Gastroesophageal sphincter (tissue), 3 donors: Measurements from ENCODE around the gene RGL1.

Experiments used
- EP300 ChIP-seq: sonication (generic); formaldehyde crosslinking; IDR thresholded peaks from one replicate; pipeline ENCODE4 v1.6.1; 2017; ENCODE audit warnings: antibody characterized with exemption, mild to moderate bottlenecking
- POLR2A ChIP-seq, 2 donors: fragments of 450-650 bp; IDR thresholded peaks; one replicate each; pipeline ENCODE4 v1.6.1; 2017; ENCODE audit warnings: antibody characterized with exemption in 2 of 2, mild to moderate bottlenecking in 2 of 2, moderate library complexity in 1 of 2
- TF ChIP-seq, protein P1 (sequence below), 4 experiments: fragments of 200-600 bp in 2 of 4; fragments of 450-650 bp in 2 of 4; sonication (generic) in 1 of 4; IDR thresholded peaks; one replicate each; pipeline ENCODE4 v1.5.1; 2017 to 2019; ENCODE audit warnings: antibody characterized with exemption in 4 of 4, mild to moderate bottlenecking in 2 of 4, moderate library complexity in 2 of 4

DNA sequence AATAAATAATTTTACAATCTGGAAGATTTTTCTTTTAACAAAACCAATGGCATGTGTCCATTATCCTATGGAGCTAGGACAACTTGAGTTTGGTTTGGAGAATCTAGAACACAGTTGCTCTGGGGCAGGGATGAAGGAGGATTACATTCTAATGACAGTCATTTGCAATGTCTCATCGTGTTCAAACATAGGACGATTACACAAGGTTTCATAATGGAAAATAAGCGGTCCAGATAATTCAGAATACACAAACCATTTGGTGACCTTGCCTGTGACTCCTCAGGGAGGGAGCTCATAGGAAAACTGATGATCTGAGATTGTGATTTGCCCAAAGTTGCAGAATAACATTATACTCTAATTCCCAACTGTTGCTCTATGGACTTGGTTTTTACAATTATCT lies 27.6 kb upstream of the RGL1 start:
- no peak for TF ChIP-seq EP300
- TF ChIP-seq, protein P1, sequence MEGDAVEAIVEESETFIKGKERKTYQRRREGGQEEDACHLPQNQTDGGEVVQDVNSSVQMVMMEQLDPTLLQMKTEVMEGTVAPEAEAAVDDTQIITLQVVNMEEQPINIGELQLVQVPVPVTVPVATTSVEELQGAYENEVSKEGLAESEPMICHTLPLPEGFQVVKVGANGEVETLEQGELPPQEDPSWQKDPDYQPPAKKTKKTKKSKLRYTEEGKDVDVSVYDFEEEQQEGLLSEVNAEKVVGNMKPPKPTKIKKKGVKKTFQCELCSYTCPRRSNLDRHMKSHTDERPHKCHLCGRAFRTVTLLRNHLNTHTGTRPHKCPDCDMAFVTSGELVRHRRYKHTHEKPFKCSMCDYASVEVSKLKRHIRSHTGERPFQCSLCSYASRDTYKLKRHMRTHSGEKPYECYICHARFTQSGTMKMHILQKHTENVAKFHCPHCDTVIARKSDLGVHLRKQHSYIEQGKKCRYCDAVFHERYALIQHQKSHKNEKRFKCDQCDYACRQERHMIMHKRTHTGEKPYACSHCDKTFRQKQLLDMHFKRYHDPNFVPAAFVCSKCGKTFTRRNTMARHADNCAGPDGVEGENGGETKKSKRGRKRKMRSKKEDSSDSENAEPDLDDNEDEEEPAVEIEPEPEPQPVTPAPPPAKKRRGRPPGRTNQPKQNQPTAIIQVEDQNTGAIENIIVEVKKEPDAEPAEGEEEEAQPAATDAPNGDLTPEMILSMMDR (IDR thresholded peaks at IDR 0.05) = no peak
- TF ChIP-seq POLR2A (IDR thresholded peaks at IDR 0.05) = no peak
